Right lobe of liver (tissue), 6 donors: Measurements from ENCODE around the gene MTAP. TPM values are rescaled to one million over a fixed set of nuclear protein-coding genes. Genes with fewer than 3 reads are reported as not detected.

Experiments used
- ATAC-seq, 4 donors: fragments of 200-7000 bp; cut with Tn5 transposase; one replicate each; pipeline ENCODE4 v1.9.1; 2020; ENCODE audit warnings: mild to moderate bottlenecking in 4 of 4, moderate library complexity in 4 of 4
- DNase-seq, 3 donors: peaks; one replicate each; pipeline ENCODE4 v3.0.0-alpha.2; 2020
- H3K27ac ChIP-seq, 3 donors: fragments of 200-600 bp; one replicate each; pipeline ENCODE4 v1.8.0; 2022
- H3K27me3 ChIP-seq, 2 donors: fragments of 200-600 bp; one replicate each; pipeline ENCODE4 v1.8.0; 2022
- H3K36me3 ChIP-seq, 4 donors: fragments of 200-600 bp; sonication (generic) in 1 of 4; one replicate each; pipeline versions ENCODE4 v1.5.1 to v1.8.0; 2017 to 2022; ENCODE audit warnings: control low read depth in 1 of 4
- H3K4me1 ChIP-seq, 4 donors: fragments of 200-600 bp; sonication (generic) in 1 of 4; one replicate each; pipeline versions ENCODE4 v1.5.1 to v1.8.0; 2017 to 2022; ENCODE audit warnings: control low read depth in 1 of 4
- H3K4me3 ChIP-seq, 3 donors: fragments of 200-600 bp; one replicate each; pipeline ENCODE4 v1.8.0; 2022
- H3K9me3 ChIP-seq, 4 donors: fragments of 200-600 bp; sonication (generic) in 1 of 4; one replicate each; pipeline versions ENCODE4 v1.5.1 to v1.8.0; 2017 to 2022; ENCODE audit warnings: control low read depth in 1 of 4
- POLR2A ChIP-seq: fragments of 450-650 bp; IDR thresholded peaks from one replicate; pipeline ENCODE4 v1.6.1; 2017; ENCODE audit warnings: antibody characterized with exemption, mild to moderate bottlenecking
- WGBS: methylation state at CpG from one replicate; pipeline ENCODE4 v1.1.6; 2018; ENCODE audit warnings: low coverage, low lambda C conversion rate; ENCODE audit not compliant: insufficient coverage; ENCODE audit errors: missing lambda C conversion rate; 5-methylcytosine and 5-hydroxymethylcytosine counted together
- intact Hi-C, 2 donors: fragments of 100-400 bp; cut with DNase I; formaldehyde crosslinking; loops; one replicate each; pipeline versions ENCODE4 v1.11.2 to v1.14.1; 2022
- total RNA-seq, 6 experiments: library from RNA; depleted of rRNA in 2 of 6; stranded (reverse); fragments of >200 nt in 2 of 6; fragmentation: NEBNext Ultra II Directional in 3 of 6; extraction: Animal tissue kit (Norgen Biotek cat#: 25700) in 3 of 6; gene quantifications; one replicate each; pipeline versions ENCODE4 v1.1.0 to v1.2.4, GENCODE V29; 2016 to 2023
- TF ChIP-seq, protein P1 (sequence below), 4 donors: fragments of 200-600 bp in 3 of 4; fragments of 450-650 bp in 1 of 4; IDR thresholded peaks; one replicate each; pipeline versions ENCODE4 v1.5.1 to v1.8.0; 2016 to 2022; ENCODE audit warnings: antibody characterized with exemption in 4 of 4, mild to moderate bottlenecking in 2 of 4
- donor health status: DM: no; HTN: yes; CAD: no.
- donor health status: DM: no; HTN: no; CAD: no.
- donor health status: DM: no; HTN: no; CAD: no.
- donor health status: DM: no; HTN: yes; CAD: no.
- donor health status: DM: no; HTN: yes; CAD: no.

Gene MTAP
- total RNA-seq, 6 experiments from 2014 or later, result 18.1 to 23.7 (median 20.5) TPM

DNA sequence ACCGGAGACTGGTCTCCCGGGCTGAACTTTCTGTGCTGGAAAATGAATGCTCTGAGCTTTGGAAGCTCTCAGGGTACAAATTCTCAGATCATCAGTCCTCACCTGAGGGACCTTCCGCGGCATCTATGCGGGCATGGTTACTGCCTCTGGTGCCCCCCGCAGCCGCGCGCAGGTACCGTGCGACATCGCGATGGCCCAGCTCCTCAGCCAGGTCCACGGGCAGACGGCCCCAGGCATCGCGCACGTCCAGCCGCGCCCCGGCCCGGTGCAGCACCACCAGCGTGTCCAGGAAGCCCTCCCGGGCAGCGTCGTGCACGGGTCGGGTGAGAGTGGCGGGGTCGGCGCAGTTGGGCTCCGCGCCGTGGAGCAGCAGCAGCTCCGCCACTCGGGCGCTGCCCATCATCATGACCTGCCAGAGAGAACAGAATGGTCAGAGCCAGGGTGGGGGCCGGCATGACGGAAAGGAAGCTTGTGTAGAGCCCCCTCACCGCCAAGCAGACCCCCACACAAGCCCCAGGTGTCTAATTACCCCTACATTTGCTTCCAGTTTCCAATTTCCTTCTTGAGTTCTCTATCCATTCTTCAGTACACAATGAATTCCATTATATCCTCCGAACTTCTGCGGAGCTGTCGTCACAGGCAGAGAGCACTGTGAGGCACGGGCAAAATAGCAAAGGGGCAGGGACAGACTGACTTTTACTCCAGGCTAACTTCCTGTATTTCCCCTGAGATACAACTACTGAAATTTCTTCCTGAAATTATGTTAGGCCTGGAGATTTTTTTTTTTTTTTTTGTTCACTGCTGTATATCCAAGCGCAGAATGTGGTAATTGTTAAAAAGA is 168.6 kb downstream of the MTAP start:
- ATAC-seq (no peak), DNase-seq (no peak)
- peaks cover 9 to 73% of the 10 kb centered on the region in 2 donors for H3K27me3 ChIP-seq
- H3K36me3 ChIP-seq, result no peaks in the 10 kb centered on the region
- H3K4me3 ChIP-seq, result no peak overlapping the region
- WGBS, result 16% methylated on average over 13 of the region's 45 CpGs
- intact Hi-C loops, result no loop called here
- TF ChIP-seq, protein P1, sequence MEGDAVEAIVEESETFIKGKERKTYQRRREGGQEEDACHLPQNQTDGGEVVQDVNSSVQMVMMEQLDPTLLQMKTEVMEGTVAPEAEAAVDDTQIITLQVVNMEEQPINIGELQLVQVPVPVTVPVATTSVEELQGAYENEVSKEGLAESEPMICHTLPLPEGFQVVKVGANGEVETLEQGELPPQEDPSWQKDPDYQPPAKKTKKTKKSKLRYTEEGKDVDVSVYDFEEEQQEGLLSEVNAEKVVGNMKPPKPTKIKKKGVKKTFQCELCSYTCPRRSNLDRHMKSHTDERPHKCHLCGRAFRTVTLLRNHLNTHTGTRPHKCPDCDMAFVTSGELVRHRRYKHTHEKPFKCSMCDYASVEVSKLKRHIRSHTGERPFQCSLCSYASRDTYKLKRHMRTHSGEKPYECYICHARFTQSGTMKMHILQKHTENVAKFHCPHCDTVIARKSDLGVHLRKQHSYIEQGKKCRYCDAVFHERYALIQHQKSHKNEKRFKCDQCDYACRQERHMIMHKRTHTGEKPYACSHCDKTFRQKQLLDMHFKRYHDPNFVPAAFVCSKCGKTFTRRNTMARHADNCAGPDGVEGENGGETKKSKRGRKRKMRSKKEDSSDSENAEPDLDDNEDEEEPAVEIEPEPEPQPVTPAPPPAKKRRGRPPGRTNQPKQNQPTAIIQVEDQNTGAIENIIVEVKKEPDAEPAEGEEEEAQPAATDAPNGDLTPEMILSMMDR (IDR thresholded peaks at IDR 0.05), result no peak
- no peak for TF ChIP-seq POLR2A
- H3K4me1 ChIP-seq, result peaks cover 0 to 9% (median 4%) of the 10 kb centered on the region in 4 donors
- no peak overlapping the region for H3K27ac ChIP-seq
- H3K9me3 ChIP-seq, result no peaks in the 10 kb centered on the region

DNA sequence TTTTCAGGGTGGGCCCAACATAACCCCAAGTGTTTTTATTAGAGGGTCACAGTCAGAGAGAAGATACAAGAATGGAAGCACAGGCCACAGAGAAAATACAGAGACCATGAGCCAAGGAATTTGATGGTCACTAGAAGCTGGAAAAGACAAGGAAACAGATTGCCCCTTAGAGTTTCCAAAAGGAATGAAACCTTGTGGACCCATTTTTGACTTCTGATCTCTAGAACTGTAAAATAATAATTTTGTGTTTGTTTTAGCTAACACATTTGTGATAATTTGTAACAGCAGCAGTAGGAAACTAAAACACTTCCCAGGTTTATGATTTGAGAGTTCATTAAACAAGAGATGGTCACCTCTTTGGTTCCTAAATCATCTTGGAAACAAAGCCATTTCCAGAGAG is 169.9 kb downstream of the MTAP start:
- intact Hi-C loops, result no loop called here
- no peak for TF ChIP-seq POLR2A
- TF ChIP-seq, protein P1 (IDR thresholded peaks at IDR 0.05), result no peak

DNA sequence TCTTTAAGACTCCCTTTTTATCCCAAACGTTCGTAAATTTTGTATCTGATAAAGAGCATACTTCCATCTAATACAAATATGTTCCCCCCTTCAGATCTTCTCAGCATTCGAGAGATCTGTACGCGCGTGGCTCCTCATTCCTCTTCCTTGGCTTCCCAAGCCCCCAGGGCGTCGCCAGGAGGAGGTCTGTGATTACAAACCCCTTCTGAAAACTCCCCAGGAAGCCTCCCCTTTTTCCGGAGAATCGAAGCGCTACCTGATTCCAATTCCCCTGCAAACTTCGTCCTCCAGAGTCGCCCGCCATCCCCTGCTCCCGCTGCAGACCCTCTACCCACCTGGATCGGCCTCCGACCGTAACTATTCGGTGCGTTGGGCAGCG is 171.9 kb downstream of the MTAP start:
- Histone ChIP-seq H3K27me3 (peaks cover 13 to 61% of the 10 kb centered on the region in 2 donors), H3K9me3 (no peaks in the 10 kb centered on the region), H3K36me3 (no peaks in the 10 kb centered on the region), H3K27ac (no peak overlapping the region), H3K4me1 (peaks cover 0 to 9% (median 4%) of the 10 kb centered on the region in 4 donors), H3K4me3 (peak overlapping the region; percentile 31 to 39 (median 32))
- ATAC-seq (no peak), DNase-seq (no peak)
- intact Hi-C loops, result no loop called here
- no peak for TF ChIP-seq POLR2A
- TF ChIP-seq, protein P1 (IDR thresholded peaks at IDR 0.05), result no peak
- WGBS, result 4% methylated on average over 14 of the region's 21 CpGs

More for the DNA sequence above, 169.9 kb downstream of the MTAP start:
- DNase-seq, result no peak
- H3K27me3 ChIP-seq, result peaks cover 13 to 71% of the 10 kb centered on the region in 2 donors
- H3K36me3 ChIP-seq, result no peaks in the 10 kb centered on the region
- peaks cover 0 to 9% (median 4%) of the 10 kb centered on the region in 4 donors for H3K4me1 ChIP-seq
- H3K27ac ChIP-seq, result no peak overlapping the region
- ATAC-seq, result no peak
- H3K9me3 ChIP-seq, result no peaks in the 10 kb centered on the region
- no peak overlapping the region for H3K4me3 ChIP-seq

DNA sequence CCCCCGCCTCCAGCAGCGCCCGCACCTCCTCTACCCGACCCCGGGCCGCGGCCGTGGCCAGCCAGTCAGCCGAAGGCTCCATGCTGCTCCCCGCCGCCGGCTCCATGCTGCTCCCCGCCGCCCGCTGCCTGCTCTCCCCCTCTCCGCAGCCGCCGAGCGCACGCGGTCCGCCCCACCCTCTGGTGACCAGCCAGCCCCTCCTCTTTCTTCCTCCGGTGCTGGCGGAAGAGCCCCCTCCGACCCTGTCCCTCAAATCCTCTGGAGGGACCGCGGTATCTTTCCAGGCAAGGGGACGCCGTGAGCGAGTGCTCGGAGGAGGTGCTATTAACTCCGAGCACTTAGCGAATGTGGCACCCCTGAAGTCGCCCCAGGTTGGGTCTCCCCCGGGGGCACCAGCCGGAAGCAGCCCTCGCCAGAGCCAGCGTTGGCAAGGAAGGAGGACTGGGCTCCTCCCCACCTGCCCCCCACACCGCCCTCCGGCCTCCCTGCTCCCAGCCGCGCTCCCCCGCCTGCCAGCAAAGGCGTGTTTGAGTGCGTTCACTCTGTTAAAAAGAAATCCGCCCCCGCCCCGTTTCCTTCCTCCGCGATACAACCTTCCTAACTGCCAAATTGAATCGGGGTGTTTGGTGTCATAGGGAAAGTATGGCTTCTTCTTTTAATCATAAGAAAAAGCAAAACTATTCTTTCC is 172.4 kb downstream of the MTAP start:
- H3K4me3 ChIP-seq, result peak overlapping the region; percentile 31 to 39 (median 32)
- 0% methylated on average over 17 of the region's 51 CpGs for WGBS
- no peaks in the 10 kb centered on the region for H3K9me3 ChIP-seq
- peaks cover 13 to 59% of the 10 kb centered on the region in 2 donors for H3K27me3 ChIP-seq
- intact Hi-C loops, result no loop called here
- peak in 1 of 3 donors; percentile 56 for DNase-seq
- TF ChIP-seq, protein P1 (IDR thresholded peaks at IDR 0.05), result no peak
- no peak for TF ChIP-seq POLR2A
- H3K36me3 ChIP-seq, result no peaks in the 10 kb centered on the region
- peaks cover 0 to 9% (median 4%) of the 10 kb centered on the region in 4 donors for H3K4me1 ChIP-seq
- no peak overlapping the region for H3K27ac ChIP-seq
- peak; percentile 72 to 81 (median 75) for ATAC-seq
